ENCODE results near the gene SDR42E2.

GRCh38 chr16:22216191-22216831 lies 54.0 kb downstream of the SDR42E2 start:
- TF ChIP-seq CTCF (IDR thresholded peaks at IDR 0.05; ENCODE audit: low read depth, low read length, poor library complexity, severe bottlenecking): no peak
- no peak for TF ChIP-seq EZH2phosphoT487 (IDR thresholded peaks at IDR 0.05; ENCODE audit: borderline replicate concordance, low read length)

Measured in DOHH2 (cell line).